ENCODE data around the gene ACLY. TPM values are rescaled to one million over a fixed set of nuclear protein-coding genes. Genes with fewer than 3 reads are reported as not detected.

The ACLY gene
- total RNA-seq, 2 experiments from 2014 or later, result 102 to 222 TPM

GRCh38 chr17:41914358-41914766 is 4.4 kb downstream of the ACLY start:
- POLR2A ChIA-PET, result interaction anchor here (0.6 kb wide), 1 partner anchor 185 kb away, joined by 5 read pairs; no protein-coding TSS in a partner anchor
- Histone ChIP-seq H3K4me2 (ENCODE audit: low read length) (no peak overlapping the region), H3K27ac (ENCODE audit: low read depth, low read length, poor library complexity, severe bottlenecking) (no peak overlapping the region)

GRCh38 chr17:41913798-41914197 is 5.0 kb downstream of the ACLY start:
- Histone ChIP-seq H3K4me2 (ENCODE audit: low read length) (no peak overlapping the region), H3K4me3 (ENCODE audit: low read depth, low read length, poor library complexity, severe bottlenecking) (no peak overlapping the region), H3K79me2 (ENCODE audit: insufficient read depth, low read depth, low read length) (peaks cover 47% of the 10 kb centered on the region), H3K9me2 (ENCODE audit: insufficient read depth, low read length) (no peaks in the 10 kb centered on the region), H3K36me3 (ENCODE audit: insufficient read depth, low read length) (peaks cover 77% of the 10 kb centered on the region), H3K9me3 (ENCODE audit: low read length) (no peaks in the 10 kb centered on the region), H4K20me1 (ENCODE audit: insufficient read depth, low read length) (peaks cover 19% of the 10 kb centered on the region), H3K27ac (ENCODE audit: low read depth, low read length, poor library complexity, severe bottlenecking) (no peak overlapping the region), H2AFZ (ENCODE audit: low read length) (no peak overlapping the region), H3K4me1 (ENCODE audit: insufficient read depth, low read length, poor library complexity, severe bottlenecking) (peaks cover 6% of the 10 kb centered on the region)
- CTCF ChIA-PET (ENCODE audit: unreplicated experiment), result no interaction called here
- POLR2A ChIA-PET, result interaction anchor here (0.6 kb wide), 1 partner anchor 184 kb away, joined by 5 read pairs; no protein-coding TSS in a partner anchor
- intact Hi-C loops (cut with micrococcal nuclease; ENCODE audit: unreplicated experiment), result no loop called here
- DNase-seq (ENCODE audit: low spot score), result no peak
- no peak for TF ChIP-seq CTCF (conservative IDR thresholded peaks at IDR 0.05; ENCODE audit: low read length)
- TF ChIP-seq EZH2phosphoT487 (IDR thresholded peaks at IDR 0.05; ENCODE audit: borderline replicate concordance, low read depth, low read length), result no peak
- BruUV-seq (replicated peaks), result no TSS peak

More at GRCh38 chr17:41914358-41914766, 4.4 kb downstream of the ACLY start:
- CTCF ChIA-PET (ENCODE audit: unreplicated experiment), result no interaction called here
- H3K79me2 ChIP-seq (ENCODE audit: insufficient read depth, low read depth, low read length), result peaks cover 47% of the 10 kb centered on the region
- intact Hi-C loops (cut with micrococcal nuclease; ENCODE audit: unreplicated experiment), result no loop called here
- no peaks in the 10 kb centered on the region for H3K9me3 ChIP-seq (ENCODE audit: low read length)
- peaks cover 71% of the 10 kb centered on the region for H3K36me3 ChIP-seq (ENCODE audit: insufficient read depth, low read length)
- no peaks in the 10 kb centered on the region for H3K9me2 ChIP-seq (ENCODE audit: insufficient read depth, low read length)
- no peak overlapping the region for H3K4me3 ChIP-seq (ENCODE audit: low read depth, low read length, poor library complexity, severe bottlenecking)
- no TSS peak for BruUV-seq (replicated peaks)
- H3K4me1 ChIP-seq (ENCODE audit: insufficient read depth, low read length, poor library complexity, severe bottlenecking), result peaks cover 9% of the 10 kb centered on the region
- TF ChIP-seq CTCF (conservative IDR thresholded peaks at IDR 0.05; ENCODE audit: low read length) (no peak), EZH2phosphoT487 (IDR thresholded peaks at IDR 0.05; ENCODE audit: borderline replicate concordance, low read depth, low read length) (no peak)
- no peak overlapping the region for H2AFZ ChIP-seq (ENCODE audit: low read length)
- H4K20me1 ChIP-seq (ENCODE audit: insufficient read depth, low read length), result peaks cover 19% of the 10 kb centered on the region
- no peak for DNase-seq (ENCODE audit: low spot score)

- intact Hi-C loops (cut with micrococcal nuclease; ENCODE audit: unreplicated experiment), result no loop called here
- H4K20me1 ChIP-seq (ENCODE audit: insufficient read depth, low read length), result peaks cover 19% of the 10 kb centered on the region
- peaks cover 86% of the 10 kb centered on the region for H3K36me3 ChIP-seq (ENCODE audit: insufficient read depth, low read length)
- no peak overlapping the region for H3K4me2 ChIP-seq (ENCODE audit: low read length)
- H3K4me1 ChIP-seq (ENCODE audit: insufficient read depth, low read length, poor library complexity, severe bottlenecking), result peaks cover 6% of the 10 kb centered on the region
- DNase-seq (ENCODE audit: low spot score), result no peak
- ChIA-PET POLR2A (no interaction called here), CTCF (ENCODE audit: unreplicated experiment) (no interaction called here)
- H3K79me2 ChIP-seq (ENCODE audit: insufficient read depth, low read depth, low read length), result peaks cover 39% of the 10 kb centered on the region
- H3K4me3 ChIP-seq (ENCODE audit: low read depth, low read length, poor library complexity, severe bottlenecking), result no peak overlapping the region
- no peaks in the 10 kb centered on the region for H3K9me3 ChIP-seq (ENCODE audit: low read length)
- no peaks in the 10 kb centered on the region for H3K9me2 ChIP-seq (ENCODE audit: insufficient read depth, low read length)
- no peak overlapping the region for H3K27ac ChIP-seq (ENCODE audit: low read depth, low read length, poor library complexity, severe bottlenecking)
- BruUV-seq (replicated peaks), result no TSS peak
- no peak overlapping the region for H2AFZ ChIP-seq (ENCODE audit: low read length)
- TF ChIP-seq CTCF (conservative IDR thresholded peaks at IDR 0.05; ENCODE audit: low read length) (no peak), EZH2phosphoT487 (IDR thresholded peaks at IDR 0.05; ENCODE audit: borderline replicate concordance, low read depth, low read length) (no peak)
These were observed 5.8 kb downstream of the ACLY start for GRCh38 chr17:41912925-41913324.
